Sigmoid colon (tissue), 4 donors: Measurements from ENCODE around the gene ANKRD6.

ENCODE experiments used
- CTCF ChIP-seq, 4 experiments: fragments of 450-650 bp in 3 of 4; fragments of 200-600 bp in 1 of 4; IDR thresholded peaks; one replicate each; pipeline ENCODE4 v1.5.1; 2016 to 2019; ENCODE audit warnings: antibody characterized with exemption in 4 of 4, mild to moderate bottlenecking in 3 of 4, moderate library complexity in 2 of 4
- POLR2A ChIP-seq, 2 donors: fragments of 450-650 bp; IDR thresholded peaks; one replicate each; pipeline ENCODE4 v1.6.1; 2016; ENCODE audit warnings: antibody characterized with exemption in 2 of 2, mild to moderate bottlenecking in 2 of 2, moderate library complexity in 2 of 2
- POLR2AphosphoS5 ChIP-seq, 4 donors: sonication (generic); formaldehyde crosslinking; IDR thresholded peaks; one replicate each; pipeline ENCODE4 v1.6.1; 2017; ENCODE audit warnings: antibody characterized with exemption in 4 of 4

GRCh38 chr6:89605861-89606260 lies 172.9 kb downstream of the ANKRD6 start:
- TF ChIP-seq CTCF (IDR thresholded peaks at IDR 0.05): no peak
- no peak for TF ChIP-seq POLR2AphosphoS5 (IDR thresholded peaks at IDR 0.05)
- TF ChIP-seq POLR2A (IDR thresholded peaks at IDR 0.05): no peak
